T-helper 1 cell (primary cell): ENCODE results near the gene POLD3.

Experiments
- DNase-seq, 5 donors: peaks; one replicate each; pipeline ENCODE4 v3.0.0-alpha.2; 2012 to 2020

POLD3 gene

DNA sequence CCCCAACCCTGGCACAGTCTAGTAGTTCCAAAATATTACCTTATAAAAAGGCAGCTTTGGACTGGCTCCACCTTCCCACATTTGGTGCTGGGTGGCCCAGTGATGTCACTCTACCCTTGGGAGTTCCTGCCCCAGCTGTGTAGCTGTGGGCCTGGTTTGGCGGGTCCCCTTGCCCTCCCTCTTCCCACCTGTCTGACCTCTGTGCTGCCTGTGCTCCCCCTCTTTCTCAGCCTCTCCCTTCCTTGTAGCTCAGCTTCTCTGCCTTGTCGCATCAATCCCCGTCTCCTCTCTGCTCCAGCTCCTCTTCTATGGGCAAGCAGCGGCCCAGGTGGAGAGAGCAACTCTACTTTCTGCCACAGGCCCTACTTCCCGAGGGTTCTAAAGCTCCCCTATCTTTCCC is 84.2 kb downstream of the POLD3 start:
- no peak for DNase-seq

DNA sequence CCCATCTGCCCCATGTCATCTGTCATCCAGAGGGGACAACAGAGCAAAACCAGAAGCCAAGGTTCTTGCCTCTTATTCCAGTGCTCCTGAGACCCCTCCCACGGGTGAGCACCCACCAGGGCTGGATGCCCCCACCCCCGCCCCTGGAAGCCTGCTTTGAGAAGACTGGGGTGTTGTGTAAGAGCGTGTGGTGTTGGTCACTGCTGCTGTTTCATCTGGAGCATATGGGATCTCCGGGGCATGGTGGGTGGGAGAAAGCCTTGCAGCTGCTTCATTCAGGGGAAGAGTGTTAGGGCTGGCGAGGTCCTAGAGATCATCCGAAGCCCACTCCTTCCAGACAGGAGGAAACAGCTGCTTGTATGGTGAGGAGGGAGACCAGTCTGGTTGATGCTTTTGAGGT is 84.7 kb downstream of the POLD3 start:
- DNase-seq: no peak

DNA sequence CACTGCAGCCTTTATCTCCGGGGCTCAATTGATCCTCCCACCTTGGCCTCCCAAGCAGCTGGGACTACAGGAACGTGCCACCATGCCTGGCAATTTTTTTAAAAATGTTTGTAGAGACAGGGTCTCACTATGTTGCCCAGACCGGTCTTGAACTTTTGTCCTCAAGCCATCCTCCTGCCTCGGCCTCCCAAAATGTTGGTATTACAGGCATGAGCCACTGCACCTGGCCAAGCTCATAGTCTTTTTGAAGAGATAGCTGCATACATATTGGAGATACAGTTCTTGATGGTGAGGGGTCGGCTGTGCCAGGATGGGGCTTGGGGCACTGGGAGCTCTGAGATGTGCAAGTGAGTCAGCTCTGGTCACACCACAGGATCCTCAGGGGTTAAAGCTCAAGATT is 85.7 kb downstream of the POLD3 start:
- no peak for DNase-seq

DNA sequence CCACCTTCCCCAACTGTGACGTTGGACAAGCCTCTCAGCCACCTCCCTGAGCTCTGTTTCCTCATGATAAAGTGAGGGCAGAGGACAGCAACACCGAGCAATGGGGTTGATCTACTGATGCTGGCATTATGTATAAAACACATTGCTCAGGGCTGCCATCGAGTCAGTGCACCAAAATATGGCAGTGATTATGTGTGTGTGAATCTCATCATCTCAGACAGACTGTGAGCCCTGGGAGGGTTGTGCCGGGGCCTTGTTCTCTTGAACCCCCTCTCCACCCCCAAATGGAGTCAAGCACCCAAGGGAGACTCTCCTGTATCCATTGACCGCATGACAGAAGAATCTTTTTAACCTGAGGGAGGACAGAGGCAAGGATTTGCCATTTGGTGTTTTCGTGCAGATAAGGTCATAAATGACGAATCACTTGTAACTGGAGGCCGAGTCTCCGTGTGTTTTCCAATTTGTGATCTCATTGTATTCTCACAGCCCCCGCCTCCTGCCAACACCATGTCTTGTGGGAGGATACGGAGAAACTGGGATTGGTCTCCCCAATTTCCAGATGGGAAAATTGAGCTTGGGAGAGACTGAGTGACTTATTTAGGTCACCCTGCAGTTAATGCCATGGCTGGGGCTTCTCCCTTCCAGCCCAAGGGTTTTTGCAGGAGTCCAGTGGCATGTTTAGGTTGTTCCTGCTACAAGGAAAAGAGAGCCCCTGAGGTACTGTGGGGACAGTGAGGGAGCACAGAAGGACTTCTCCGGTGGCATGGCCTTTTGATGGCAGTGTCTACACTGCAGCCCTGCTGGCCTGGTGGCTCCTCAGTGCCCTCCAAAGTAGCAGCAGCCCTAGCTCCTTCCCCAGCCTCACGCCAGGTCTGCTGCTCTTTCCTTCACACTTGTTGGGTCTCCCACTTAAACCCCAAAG is 86.5 kb downstream of the POLD3 start:
- no peak for DNase-seq

DNA sequence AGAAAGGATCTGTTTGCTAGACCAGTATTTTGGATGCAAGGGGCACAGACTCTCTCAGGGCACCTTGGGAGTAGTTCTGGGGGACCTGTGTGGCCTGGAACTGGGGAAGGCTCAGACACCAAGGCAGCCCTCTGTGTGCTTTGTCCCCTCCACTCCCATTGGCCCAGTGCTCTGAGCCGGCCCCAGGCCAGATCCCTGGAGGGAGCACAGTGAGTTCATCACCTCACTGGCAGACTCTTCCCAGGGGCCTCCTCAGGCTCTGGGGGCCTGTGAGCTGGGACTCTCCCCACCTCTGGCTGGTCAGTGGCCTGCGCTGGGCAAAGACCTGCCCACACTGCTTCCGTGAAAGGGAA is 87.1 kb downstream of the POLD3 start:
- no peak for DNase-seq

DNA sequence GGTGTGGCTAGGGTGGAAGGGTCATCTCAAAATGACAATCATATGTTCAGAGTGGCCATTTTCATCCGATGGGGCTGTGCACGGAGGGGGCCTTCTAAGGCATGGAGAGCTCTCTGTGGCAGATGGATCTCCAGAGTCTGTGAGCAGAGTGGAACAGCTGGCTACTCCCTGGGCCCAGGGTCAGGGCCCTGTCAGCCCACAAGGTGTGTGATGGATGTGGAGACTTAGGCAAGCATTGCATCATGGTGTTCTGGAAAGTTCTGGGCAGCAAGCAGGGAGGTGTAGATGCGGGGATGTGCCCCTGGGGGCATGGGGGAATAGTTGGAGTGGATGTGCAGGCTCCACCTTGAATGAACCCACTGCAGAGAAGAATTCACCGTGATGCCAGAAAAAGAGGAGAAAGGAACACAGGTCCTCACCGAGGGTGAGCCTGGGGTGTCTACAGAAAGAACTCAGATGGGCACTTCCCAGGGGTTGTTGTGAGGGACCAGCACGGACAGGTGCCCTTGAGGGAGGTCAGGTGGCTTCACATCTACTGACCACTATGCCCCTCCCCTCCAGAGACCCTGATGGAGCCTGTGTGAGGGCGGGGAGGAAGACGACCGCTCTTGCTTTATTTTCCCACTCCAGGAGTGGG is 87.8 kb downstream of the POLD3 start:
- DNase-seq: no peak

DNA sequence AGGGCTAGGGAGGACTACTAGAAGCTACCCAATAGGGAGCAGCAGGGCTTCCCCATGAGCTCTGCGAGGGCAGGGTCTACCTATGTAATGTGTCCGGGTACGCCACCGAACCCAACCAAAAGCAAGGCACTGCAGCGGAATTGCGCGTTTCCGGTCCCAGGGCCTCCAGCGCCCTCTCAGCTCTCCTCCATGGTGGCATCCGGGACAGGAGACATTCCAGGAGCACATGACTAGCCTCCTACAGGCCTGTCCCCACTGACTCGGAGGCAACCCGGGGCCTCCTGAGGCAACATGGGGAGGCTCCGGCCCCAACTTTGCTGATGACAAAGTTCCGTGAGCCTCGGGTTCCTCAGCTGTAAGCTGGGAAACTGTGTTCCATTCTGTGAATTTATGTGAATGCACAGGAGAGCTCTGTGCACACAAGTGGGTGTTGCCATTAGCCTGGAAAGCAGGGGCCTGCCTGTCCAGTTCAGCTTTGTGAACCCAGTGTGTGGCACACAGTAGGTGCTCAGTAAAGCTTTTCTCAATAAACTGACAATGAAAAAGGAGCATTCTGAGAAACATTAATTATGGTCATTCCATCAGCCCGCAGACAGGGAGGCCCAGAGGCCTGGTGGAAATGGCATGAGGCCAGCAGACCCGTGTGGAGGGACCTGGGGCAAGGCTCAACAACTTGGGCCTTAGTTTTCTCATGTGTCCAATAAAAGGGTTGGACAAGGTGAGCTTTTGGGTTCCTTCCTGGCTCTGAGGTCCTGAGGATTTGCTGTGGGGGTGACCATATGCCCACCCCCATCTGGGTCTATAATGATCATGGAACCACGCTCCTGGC is 88.5 kb downstream of the POLD3 start:
- no peak for DNase-seq

DNA sequence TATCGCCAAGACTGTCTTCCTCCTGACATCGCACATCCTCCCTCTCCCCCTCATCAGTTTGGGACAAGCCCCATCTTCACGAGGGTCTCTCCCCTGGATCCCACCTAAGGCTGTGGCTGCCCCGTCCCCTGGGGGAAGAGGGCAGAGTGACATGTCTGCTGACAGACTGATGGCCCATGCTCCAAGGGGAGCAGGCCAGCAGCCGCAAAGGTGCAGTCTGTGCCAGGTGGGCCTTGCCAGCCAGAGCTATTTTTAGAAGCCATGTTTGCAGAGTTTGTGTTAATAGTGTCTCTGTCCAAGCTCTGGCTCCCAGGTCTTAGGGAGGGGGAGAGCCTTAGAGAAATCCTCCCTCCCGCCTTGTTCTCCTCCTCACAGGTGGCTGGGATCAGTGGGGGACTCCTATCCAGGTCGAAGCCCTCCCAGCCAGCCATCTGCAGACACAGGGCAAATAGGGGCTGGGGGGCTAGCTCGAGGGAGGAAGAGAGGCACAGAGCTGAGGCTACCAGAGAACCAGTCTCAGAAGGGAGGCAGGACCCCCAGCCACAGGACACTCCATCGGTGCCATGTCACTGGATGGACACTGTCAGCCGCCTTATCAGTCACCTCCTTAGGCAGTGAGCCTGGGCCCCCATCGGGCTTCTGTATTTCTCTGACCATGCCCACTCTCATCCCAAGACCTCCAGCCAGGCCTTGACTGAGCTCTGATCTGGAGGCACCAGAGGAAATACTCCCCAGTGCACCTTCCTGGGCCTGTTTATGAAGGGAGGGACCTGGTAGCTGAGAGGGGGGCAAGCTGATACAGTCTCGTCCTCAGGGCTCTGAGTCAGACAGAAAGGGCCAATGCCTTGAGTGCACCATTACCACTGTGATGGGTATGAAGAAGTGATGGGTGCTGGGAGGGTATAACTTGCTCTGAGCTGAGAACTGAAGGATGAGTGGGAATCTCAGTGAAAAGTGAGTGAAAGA is 89.6 kb downstream of the POLD3 start:
- DNase-seq: no peak

DNA sequence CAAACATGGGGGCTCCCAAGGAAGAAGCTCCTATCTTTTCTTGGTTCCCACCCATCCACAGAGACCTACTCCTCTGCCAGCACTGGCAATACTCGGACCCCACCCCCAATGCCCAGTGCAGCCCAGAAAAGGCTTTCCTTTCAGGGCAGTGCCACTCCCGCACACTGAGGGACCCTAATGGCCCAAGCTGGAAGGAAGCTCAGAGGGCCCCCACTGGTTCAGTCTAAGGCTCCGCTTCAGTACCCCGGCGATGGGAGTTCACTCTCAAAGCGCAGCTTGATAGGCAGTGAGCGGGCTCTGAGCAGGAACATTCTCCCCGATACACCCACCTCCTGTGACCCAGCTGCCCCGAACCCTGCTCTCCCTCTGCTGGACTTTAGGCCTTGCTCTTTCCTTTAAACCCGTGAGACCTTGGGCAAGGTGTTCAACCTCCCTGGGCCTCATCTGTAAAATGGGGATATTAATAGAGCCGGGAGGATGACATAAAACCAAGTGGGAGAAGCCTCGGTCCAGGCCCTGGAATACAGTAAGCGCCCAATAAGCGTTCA is 90.4 kb downstream of the POLD3 start:
- DNase-seq: no peak

DNA sequence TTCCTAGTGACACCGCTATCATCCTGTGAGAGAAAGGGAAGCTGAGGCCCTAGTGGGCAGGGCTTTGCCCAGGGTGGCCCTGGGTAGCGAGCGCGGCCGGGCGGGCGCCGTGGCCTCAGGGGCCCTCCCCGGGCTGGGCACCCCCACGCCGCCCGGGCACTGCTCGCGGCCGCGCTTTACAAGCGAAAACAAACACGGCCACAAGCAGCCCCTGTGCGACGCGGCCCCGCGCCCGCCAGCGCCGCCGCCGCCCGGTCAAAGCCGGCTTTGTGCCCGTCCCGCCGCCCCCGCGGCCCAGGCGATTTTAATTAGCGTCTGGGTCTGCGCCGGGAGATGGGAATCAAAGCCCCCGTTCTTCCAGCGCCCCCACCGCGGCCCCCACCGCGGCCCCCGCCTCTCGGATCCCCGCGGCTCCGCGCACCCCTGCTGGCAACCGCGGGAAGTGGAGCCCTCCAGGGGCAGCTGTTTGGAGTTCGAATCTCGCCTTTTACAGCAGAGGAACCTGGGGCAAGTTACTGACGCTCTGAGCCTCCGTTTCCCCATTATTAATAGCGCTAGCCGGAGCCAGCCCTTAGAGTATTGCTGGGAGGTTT is 91.0 kb downstream of the POLD3 start:
- DNase-seq: no peak

DNA sequence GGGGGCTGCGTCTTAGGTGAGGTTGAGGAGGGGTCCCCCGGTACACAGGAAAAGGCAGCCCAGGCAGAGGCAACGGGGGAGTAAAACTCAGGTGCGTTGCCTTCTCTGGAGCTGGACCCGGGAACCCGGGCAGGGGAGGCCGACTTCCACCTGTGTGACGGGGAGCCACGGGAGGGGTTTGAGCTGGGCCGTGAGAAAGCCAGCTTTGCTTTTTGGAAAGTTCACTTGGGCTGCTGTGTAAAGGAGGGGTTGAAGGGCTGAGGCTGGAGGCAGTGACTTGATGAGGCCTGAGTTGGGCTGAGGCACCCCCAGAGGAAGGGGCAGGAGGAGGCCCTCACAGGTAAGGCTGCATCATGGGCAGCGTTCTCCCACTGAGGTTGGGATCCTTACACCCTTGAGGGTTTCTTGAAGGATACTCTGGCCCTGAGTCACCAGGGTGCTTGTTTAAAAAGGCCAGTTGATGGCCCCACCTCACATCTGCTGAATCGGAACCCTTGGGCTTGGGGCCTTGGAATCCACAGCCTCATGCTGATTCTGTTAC is 91.6 kb downstream of the POLD3 start:
- no peak for DNase-seq

DNA sequence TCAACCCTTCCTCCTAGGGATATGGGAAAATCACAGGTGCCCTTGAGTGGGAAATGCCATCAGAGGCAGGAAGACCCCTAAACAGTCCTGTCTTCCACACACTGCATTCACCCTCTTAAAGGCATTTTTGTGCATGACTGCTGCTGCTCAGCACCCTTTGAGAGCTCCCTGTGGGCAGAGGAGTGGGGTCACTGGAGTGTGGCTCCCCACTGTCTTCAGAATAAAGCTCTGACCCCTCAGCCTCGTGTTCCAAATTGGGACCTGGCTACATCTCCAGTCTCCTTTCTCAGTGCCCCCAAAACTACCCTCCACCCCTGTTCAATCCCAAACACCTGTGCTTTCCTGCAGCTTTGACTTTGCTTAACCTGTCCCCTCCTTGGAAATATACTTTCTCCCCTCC is 92.3 kb downstream of the POLD3 start:
- DNase-seq: no peak

DNA sequence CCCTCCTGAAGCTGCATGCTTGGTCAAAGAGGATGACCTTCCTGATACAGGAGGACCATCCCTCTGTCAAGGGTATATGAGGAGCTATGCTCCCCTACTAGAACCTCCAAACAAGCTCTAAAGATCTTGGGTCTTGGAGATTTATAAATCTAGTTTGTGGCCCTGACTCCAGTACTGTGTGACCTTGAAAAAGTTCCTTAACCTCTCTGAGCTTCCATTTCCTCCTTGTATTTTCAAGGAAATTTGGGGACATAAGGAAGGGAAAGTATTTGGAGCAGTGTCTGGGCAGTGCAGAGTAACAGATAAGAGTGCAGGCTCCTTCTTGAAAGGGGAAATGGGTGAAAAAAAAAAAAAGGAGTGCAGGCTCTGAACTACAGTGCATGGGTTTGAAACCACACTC is 93.0 kb downstream of the POLD3 start:
- no peak for DNase-seq

DNA sequence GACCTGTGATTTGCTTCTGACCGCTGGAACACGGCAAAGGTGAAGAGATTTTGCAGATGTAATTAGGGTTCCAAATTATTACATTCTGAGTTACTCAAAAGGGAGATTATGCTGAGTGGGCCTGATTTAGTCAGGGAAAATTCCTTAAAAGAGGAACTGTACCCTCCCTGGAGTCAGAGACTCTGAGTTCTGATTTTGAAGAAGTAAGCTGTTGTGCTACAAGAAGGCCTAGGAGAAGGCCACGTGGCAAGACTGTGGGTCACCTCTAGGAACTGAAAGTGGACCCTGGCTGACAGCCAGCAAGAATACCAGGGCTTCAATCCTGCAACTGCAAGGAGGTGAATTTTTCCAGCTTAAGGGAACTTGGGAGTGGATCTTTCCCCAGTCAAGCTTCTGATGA is 93.5 kb downstream of the POLD3 start:
- DNase-seq: no peak

DNA sequence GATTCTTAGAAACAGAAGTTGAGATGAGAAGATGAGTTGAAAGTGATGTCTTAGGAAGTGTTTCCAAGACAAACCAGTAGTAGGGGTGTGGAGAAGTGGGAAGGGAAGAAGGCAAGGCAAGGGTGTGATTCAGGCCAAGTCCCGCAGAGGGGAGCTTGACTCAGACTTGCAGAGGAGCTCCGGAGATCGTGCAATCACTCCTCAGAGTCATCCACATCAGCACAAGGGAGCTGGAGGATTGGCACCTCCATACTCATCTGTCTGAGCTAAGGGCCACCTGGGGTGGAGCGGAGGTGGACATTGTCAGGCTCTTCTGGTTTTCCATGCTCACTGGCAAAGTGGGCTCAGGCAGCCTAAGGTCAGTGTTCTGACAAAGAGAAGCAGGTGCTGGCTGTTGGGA is 94.4 kb downstream of the POLD3 start:
- no peak for DNase-seq

DNA sequence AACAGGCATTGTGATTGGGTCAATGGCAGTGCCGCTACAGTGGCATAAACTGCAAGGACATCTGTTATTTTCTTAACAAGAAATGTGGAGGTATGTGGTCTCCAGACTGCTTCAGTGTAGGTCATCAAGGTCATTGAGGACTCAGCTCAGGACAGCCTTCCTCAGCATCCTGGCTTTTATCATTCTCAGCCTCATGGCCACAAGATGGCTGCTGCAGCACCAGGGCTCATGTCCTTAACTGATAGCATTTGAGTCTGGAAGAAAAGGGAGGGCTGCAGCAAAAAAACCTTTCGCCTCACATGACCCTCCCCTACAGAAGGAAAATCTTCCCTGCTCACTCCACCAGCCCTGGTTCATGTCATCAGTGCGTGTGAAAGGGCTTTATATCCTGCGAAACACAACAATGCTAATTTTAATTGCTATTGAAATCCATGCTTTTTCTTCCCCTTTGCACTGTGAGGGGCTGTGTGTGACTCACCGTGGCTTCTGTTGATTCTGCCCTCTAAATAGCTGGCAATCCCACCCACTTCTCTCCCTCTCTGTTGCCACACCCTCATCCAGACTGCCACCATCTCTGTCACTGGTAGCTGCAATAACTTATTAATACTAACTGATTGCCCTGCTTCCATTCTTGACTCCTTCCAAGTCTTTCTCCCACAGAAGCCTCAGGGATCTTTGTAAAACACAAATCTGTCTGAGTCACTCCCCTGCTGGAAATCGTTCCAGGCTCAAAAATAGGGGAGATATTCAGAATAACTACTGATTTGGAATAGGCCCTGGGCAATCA is 95.0 kb downstream of the POLD3 start:
- no peak for DNase-seq

DNA sequence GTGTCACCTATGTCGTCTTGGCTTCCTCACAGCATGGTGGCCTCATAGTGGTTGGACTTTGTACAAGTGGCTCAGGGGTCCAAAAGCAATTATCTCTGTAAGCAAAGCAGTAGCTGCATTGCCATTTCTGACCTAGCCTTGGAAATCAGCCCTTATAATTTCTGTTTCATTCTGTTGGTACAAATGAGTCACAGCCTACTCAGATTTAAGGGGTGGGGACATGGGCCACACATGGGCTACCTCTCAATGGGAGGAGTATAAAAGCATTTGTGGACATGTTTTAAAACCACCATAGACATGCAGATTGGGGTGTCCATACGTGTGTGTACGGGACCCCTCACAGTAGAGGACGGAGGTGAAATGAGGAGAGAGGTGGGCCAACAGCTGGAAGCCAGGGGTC is 97.3 kb downstream of the POLD3 start:
- no peak for DNase-seq

DNA sequence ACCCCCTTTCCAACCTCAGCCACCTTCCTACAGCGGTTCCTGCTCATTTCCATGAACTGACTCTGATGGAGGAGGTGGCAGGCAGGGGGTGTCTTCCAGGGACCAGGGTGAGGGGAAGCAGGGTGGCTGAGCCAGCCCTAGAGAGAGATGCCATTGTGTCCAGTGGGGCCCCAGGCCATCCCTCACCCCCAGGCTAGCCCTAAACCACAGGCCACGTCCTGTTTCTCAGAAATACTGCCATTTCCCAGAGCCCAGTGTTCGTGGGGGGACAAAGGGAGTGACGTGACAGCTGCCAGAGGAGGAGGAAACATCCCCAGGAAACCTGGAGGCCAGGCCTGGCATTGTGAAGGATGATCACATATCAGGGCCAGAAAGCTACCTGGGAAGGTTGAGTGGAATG is 99.4 kb downstream of the POLD3 start:
- no peak for DNase-seq
